Measurements from ENCODE around the gene LPAR3. TPM values are rescaled to one million over a fixed set of nuclear protein-coding genes. Genes with fewer than 3 reads are reported as not detected.

LPAR3 gene
- total and polyA plus RNA-seq, 2 donors (not counting 1 experiment from before 2014, with no cell fraction given), result not detected

GRCh38 chr1:84941843-84942242, 48.8 kb upstream of the LPAR3 start:
- Histone ChIP-seq H3K27me3 (replicated peaks in 1 of 4; ENCODE audit: control extremely low read depth in 1 of 4, control insufficient read depth in 3 of 4, insufficient read depth in 4 of 4, low read length in 3 of 4) (no peaks in the 10 kb centered on the region), H3K36me3 (replicated peaks in 1 of 2; ENCODE audit: control extremely low read depth in 1 of 2, control insufficient read depth in 1 of 2, extremely low read depth in 1 of 2, insufficient read depth in 2 of 2, low read length in 1 of 2) (no peaks in the 10 kb centered on the region), H3K4me1 (ENCODE audit: control insufficient read depth in 2 of 2, insufficient read depth in 2 of 2, low read length in 2 of 2) (peaks cover 0 to 13% of the 10 kb centered on the region in 2 donors), H3K4me2 (replicated peaks; ENCODE audit: low read depth, low read length, poor library complexity, severe bottlenecking) (no peak overlapping the region), H3K27ac (ENCODE audit: low read length in 2 of 2) (no peak overlapping the region), H3K9ac (ENCODE audit: low read length) (no peak overlapping the region), H2AFZ (ENCODE audit: insufficient read depth, low read depth, low read length, poor library complexity, severe bottlenecking) (no peak overlapping the region), H3K9me3 (ENCODE audit: control extremely low read depth in 1 of 3, control insufficient read depth in 2 of 3, insufficient read depth in 1 of 3, low read length in 2 of 3) (no peaks in the 10 kb centered on the region), H4K20me1 (ENCODE audit: control insufficient read depth, insufficient read depth, low read length, poor library complexity, severe bottlenecking) (no peaks in the 10 kb centered on the region), H3K79me2 (ENCODE audit: control insufficient read depth, insufficient read depth, low read length) (no peaks in the 10 kb centered on the region), H3K4me3 (ENCODE audit: control extremely low read depth in 1 of 5, extremely low read depth in 1 of 5, insufficient read depth in 1 of 5, low read depth in 2 of 5, low read length in 4 of 5) (no peak overlapping the region)
- WGBS (ENCODE audit: insufficient coverage), result 100% methylated on average over 1 of the region's 1 CpG
- Mint-ChIP-seq H3K27ac (no peak overlapping the region), H3K4me3 (no peak overlapping the region), H3K27me3 (no peaks in the 10 kb centered on the region), H3K9me3 (ENCODE audit: insufficient read depth) (no peaks in the 10 kb centered on the region), H3K4me1 (peaks cover 10% of the 10 kb centered on the region)
- intact Hi-C loops (cut with micrococcal nuclease), result loop anchor here (5.0 kb wide), 1 partner anchor 765 kb away; the partner anchor contains the start of gene ZNHIT6
- no peak for ATAC-seq (ENCODE audit: low read depth)
- ChIA-PET CTCF (interaction anchor here (0.6 to 11.9 kb wide), 3 partner anchors 82 to 341 kb away, joined by 3 to 458 read pairs (median 223); partner anchors contain the start of gene C1orf52), POLR2A (no interaction called here)
- TF ChIP-seq CTCF (IDR thresholded peaks at IDR 0.05) (no peak), EZH2 (IDR thresholded peaks at IDR 0.05; ENCODE audit: borderline replicate concordance, insufficient read depth, low read depth, low read length, poor library complexity, severe bottlenecking) (no peak)
- no peak for DNase-seq

- Histone ChIP-seq H3K4me3 (ENCODE audit: control extremely low read depth in 1 of 5, extremely low read depth in 1 of 5, insufficient read depth in 1 of 5, low read depth in 2 of 5, low read length in 4 of 5) (no peak overlapping the region), H3K27me3 (replicated peaks in 1 of 4; ENCODE audit: control extremely low read depth in 1 of 4, control insufficient read depth in 3 of 4, insufficient read depth in 4 of 4, low read length in 3 of 4) (no peaks in the 10 kb centered on the region), H3K36me3 (replicated peaks in 1 of 2; ENCODE audit: control extremely low read depth in 1 of 2, control insufficient read depth in 1 of 2, extremely low read depth in 1 of 2, insufficient read depth in 2 of 2, low read length in 1 of 2) (no peaks in the 10 kb centered on the region), H4K20me1 (ENCODE audit: control insufficient read depth, insufficient read depth, low read length, poor library complexity, severe bottlenecking) (no peaks in the 10 kb centered on the region), H3K4me1 (ENCODE audit: control insufficient read depth in 2 of 2, insufficient read depth in 2 of 2, low read length in 2 of 2) (peaks cover 0 to 10% of the 10 kb centered on the region in 2 donors), H3K27ac (ENCODE audit: low read length in 2 of 2) (no peak overlapping the region), H2AFZ (ENCODE audit: insufficient read depth, low read depth, low read length, poor library complexity, severe bottlenecking) (no peak overlapping the region), H3K79me2 (ENCODE audit: control insufficient read depth, insufficient read depth, low read length) (no peaks in the 10 kb centered on the region), H3K9ac (ENCODE audit: low read length) (no peak overlapping the region), H3K9me3 (ENCODE audit: control extremely low read depth in 1 of 3, control insufficient read depth in 2 of 3, insufficient read depth in 1 of 3, low read length in 2 of 3) (no peaks in the 10 kb centered on the region), H3K4me2 (replicated peaks; ENCODE audit: low read depth, low read length, poor library complexity, severe bottlenecking) (no peak overlapping the region)
- no peak for ATAC-seq (ENCODE audit: low read depth)
- intact Hi-C loops (cut with micrococcal nuclease), result loop anchor here (5.0 kb wide), 1 partner anchor 767 kb away; the partner anchor contains the start of gene ZNHIT6
- Mint-ChIP-seq H3K27me3 (no peaks in the 10 kb centered on the region), H3K27ac (no peak overlapping the region), H3K4me1 (peaks cover 7% of the 10 kb centered on the region), H3K4me3 (no peak overlapping the region), H3K9me3 (ENCODE audit: insufficient read depth) (no peaks in the 10 kb centered on the region)
- 100% methylated on average over 4 of the region's 4 CpGs for WGBS (ENCODE audit: insufficient coverage)
- no peak for DNase-seq
- POLR2A ChIA-PET, result no interaction called here
- CTCF ChIA-PET, result interaction anchor here (1.2 to 11.9 kb wide), 2 partner anchors 8 to 83 kb away, joined by 3 to 458 read pairs; no protein-coding TSS in a partner anchor
- no peak for TF ChIP-seq CTCF (IDR thresholded peaks at IDR 0.05)
- TF ChIP-seq EZH2 (IDR thresholded peaks at IDR 0.05; ENCODE audit: borderline replicate concordance, insufficient read depth, low read depth, low read length, poor library complexity, severe bottlenecking), result no peak
Observed at GRCh38 chr1:84940481-84940880, 47.5 kb upstream of the LPAR3 start.

Measured in B cell (primary cell).